Fibroblast of skin of scalp (primary cell): ENCODE results near the gene SSX3. TPM values are rescaled to one million over a fixed set of nuclear protein-coding genes. Genes with fewer than 3 reads are reported as not detected.
"Not testable (repeated sequence)": the region's sequence is repeated elsewhere in the genome, so short reads cannot be mapped to it uniquely, and the experiment has no call there.

ENCODE experiments used
- DNase-seq: peaks from one replicate; pipeline ENCODE4 v3.0.0-alpha.2; 2013
- polyA plus RNA-seq, 2 experiments: library from polyadenylated mRNA; unstranded; fragments of 120-200 nt; gene quantifications; one replicate each; pipeline ENCODE4 v1.2.1, GENCODE V29; 2013; ENCODE audit not compliant: insufficient read length in 2 of 2

SSX3 gene, protein sequence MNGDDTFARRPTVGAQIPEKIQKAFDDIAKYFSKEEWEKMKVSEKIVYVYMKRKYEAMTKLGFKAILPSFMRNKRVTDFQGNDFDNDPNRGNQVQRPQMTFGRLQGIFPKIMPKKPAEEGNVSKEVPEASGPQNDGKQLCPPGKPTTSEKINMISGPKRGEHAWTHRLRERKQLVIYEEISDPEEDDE
- polyA plus RNA-seq (2013, experiment 1 of 2; ENCODE audit: insufficient read length), result not detected
- not detected for polyA plus RNA-seq (2013, experiment 2 of 2; ENCODE audit: insufficient read length)

DNA sequence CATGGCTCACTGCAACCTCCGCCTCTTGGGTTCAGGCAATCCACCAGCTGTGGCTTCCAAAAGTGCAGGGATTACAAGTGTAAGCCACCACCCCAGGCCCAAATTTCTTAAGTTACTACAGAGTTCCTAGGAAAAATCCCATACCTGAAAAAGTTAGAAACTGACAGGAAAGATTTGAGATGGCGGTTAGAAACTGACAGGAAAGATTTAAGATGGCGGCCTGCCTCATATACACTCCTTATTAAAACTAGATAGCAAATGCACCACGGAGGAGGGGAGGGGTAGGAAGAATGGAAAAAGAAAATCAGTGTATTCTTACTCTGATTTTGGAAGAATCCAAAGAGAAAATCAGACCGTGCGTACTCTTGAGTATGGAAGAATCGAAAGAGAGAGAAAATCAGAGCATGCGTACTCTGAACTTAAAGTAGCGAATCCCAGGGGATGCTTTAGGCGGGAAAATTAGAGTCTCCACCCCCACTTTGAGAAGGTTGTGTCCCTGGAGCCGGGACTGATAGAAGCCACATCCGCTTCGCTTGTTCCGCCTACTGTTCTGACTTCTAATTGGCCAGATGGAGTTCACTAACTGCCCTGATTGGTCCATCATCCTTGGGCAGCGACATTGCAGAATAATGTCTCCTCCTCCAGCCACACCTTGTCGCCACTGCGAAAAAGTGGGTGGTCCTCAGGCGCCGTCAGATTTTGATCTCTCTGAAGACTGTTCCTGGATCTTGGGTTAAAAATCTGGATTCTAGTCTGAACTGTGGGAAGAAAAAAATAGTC, at the start of gene SSX3:
TSS of gene SSX3 (minus strand) at position 389 of the 780 bp plus-strand sequence. CDS start 1,454 bp downstream, outside the sequence.
- DNase-seq, result not testable (repeated sequence)

DNA sequence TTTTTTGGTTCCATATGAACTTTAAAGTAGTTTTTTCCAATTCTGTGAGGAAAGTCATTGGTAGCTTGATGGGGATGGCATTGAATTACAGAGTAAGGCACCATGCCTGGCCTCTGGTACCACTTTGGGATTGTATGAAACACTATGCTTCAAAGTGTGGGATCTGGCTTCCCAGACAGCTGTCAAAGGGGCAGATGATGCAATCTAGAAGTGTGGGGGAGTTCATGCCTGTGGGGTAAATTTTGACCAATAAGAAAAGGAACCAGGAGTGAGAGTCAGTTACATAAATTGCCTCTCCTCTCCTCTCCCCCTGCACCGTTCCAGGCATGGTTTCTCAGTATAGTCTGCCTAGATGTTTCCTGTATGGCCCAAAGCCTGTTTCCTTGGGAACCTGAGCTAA, 41.3 kb upstream of the SSX3 start:
- peak; percentile 0 for DNase-seq

DNA sequence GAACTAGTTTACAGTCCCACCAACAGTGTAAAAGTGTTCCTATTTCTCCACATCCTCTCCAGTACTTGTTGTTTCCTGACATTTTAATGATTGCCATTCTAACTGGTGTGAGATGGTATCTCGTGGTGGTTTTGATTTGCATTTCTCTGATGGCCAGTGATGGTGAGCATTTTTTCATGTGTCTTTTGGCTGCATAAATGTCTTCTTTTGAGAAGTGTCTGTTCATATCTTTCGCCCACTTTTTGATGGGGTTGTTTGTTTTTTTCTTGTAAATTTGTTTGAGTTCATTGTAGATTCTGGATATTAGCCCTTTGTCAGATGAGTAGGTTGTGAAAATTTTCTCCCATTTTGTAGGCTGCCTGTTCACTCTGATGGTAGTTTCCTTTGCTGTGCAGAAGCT, 40.4 kb upstream of the SSX3 start:
- DNase-seq, result not testable (repeated sequence)

DNA sequence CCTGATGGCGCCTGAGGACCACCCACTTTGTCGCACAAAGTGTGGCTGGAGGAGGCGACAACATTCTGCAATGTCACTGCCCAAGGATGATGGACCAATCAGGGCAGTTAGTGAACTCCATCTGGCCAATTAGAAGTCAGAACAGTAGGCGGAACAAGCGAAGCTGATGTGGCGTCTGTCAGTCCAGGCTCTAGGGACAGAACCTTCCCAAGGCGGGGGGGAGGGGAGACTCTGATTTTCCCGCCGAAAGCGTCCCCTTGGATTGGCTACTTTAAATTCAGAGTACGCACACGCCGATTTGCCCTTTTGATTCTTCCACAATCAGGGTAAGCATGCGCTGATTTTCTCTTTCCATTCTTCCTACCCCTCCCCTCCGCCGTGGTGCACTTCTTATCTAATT, 26.7 kb upstream of the SSX3 start, which contains the start of gene SSX4:
TSS of gene SSX4 (plus strand) at position 301 of the 400 bp plus-strand sequence. CDS start 515 bp downstream, outside the sequence.
- DNase-seq, result not testable (repeated sequence)

DNA sequence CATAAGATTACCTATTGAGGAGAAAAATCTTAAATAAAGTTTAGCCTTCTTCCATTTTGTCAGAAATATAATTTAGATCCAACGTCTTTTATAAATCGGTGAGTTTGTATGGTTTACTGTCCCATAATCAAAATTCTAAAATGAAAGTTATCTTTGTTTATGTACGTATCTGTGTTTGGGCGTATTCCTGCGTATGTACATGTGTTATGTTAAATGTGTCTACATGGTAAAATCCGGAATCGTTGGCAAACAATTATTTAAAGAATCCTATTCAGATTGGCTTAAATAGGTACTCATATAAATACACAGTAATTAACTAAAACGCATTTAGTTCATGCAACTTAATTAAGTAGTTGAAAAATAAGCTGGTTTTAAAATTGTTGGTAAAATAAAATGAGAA, 13.9 kb upstream of the SSX3 start:
- not testable (repeated sequence) for DNase-seq

DNA sequence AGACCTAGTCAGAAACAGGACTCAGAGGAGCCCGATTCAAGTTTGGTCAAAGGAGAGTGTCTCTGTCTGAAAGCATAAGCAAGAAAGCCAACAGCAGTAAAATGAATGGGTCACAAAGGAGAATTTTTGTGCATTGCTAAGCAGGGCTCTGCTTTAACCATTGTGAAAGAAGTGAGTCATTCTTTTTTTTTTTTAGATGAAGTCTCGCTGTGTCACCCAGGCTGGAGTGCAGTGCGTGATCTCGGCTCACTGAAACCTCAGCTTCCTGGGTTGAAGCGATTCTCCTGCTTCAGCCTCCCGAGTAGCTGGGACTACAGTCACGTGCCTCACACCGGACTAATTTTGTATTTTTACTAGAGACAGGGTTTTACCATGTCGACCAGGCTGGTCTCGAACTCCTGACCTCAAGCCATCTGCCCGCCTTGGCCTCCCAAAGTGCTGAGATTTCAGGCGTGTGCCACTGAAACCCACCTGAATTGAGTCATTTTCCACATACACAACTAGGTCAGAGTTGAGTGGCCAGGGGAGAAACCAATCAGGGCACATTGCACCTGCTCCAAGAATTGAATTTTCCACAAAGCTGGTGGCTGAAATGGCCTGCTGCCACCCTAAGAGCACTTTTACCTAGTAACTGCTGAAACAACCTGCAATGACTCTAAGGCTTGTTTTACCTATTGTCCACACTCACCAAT, 11.4 kb upstream of the SSX3 start:
- DNase-seq, result not testable (repeated sequence)

DNA sequence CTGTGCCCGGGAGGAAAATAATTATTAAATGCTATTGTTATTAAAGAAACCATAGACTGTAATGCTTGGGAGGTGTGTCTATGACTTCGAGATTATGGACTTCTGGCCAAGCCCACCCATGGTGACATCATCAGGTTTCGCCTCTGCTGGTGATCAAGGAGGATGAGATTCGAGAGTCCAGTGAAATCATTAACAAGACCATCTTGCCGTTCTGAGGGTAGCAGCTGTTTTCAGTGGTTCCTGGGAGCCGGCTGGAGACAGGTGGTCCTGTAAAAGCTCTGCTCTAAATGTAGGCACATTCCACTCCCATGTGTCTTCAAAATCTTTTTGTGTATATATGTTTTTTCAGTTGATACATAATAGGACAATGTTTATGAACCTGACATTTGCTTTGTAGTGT, 2.8 kb upstream of the SSX3 start:
- DNase-seq, result not testable (repeated sequence)

DNA sequence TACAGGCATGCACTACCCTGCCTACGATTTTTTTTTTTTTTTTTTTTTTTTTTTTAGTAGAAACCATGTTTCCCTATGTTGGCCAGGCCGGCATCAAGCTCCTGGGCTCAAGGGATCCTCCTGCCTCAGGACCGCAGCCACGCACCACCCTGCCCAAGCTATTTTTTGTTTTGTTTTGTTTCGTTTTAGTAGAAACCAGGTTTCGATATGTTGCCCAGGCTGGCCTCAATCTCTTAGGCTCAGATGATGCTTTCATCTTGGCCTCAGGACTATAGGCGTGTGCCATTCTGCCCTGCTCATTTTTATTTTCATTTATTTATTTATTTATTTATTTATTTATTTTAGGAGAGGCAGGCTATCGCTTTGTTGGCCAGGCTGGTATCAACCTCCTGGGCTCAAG, 1.2 kb upstream of the SSX3 start:
- DNase-seq, result no peak

DNA sequence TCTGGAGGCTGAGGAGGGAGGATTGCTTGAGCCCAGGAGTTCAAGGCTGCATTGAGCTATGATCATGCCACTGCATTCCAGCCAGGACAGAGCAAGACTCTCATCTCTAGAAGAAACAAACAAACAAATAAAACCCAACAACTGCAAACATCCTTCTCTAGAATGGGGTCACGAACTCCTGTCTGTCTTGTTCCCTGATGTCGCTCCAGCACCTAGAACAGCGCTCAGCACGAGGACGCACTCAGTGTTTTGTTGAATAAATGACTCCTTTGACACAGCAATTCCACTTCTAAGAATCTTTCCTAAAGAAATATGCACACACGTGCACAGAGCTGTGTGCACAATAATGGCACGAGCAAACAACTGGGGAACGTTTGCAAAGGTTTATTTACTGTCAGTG, 10.4 kb downstream of the SSX3 start:
- DNase-seq, result not testable (repeated sequence)

DNA sequence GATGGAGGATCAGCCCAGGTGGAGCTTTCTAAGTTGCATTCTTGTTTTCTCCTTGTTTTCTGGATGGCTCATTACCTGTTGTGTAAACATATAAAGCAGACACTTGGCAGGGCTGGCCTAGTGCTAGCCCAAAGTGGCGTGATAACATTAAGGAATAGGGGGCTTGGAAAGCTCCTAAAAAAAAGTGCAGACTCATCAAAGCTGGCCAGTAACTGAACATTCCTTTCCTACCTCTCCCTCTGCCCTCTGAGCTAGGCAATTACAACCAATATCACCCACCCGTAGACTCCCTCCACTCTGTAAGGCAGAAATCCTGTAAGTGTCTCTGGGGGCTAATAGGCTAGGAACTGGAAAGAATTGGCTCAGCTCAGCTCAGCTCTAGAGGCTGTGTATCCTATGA, 42.5 kb downstream of the SSX3 start:
- DNase-seq, result not testable (repeated sequence)

DNA sequence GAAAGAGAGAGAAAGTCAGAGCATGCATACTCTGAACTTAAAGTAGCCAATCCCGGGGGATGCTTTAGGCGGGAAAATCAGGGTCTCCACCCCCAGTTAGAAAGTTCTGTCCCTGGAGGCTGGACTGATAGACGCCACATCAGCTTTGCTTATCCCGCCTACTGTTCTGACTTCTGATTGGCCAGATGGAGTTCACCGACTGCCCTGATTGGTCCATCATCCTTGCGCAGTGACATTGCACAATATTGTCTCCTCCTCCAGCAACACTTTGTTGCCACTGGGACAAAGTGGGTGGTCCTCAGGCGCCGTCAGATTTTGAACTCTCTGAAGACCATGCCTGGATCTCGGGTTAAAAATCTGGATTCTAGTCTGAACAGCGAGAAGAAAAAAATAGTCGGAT, 50.3 kb downstream of the SSX3 start:
- no peak for DNase-seq
